ENCODE results near the gene LIPN.
A peak's percentile ranks its signal among the peaks of the same experiment; 100 is the strongest.

LIPN gene

GRCh38 chr10:88769384-88769783 is 9.6 kb downstream of the LIPN start:
- TF ChIP-seq CTCF (IDR thresholded peaks at IDR 0.05; ENCODE audit: low read depth, low read length) = no peak
- DNase-seq (ENCODE audit: low read depth in 2 of 2) = no peak
- H3K4me3 ChIP-seq (replicated peaks in 1 of 2; ENCODE audit: low read depth in 2 of 2, low read length in 2 of 2) = no peak overlapping the region

- H3K4me3 ChIP-seq (replicated peaks in 1 of 2; ENCODE audit: low read depth in 2 of 2, low read length in 2 of 2) = no peak overlapping the region
- peak in 1 of 2 donors; percentile 22 for DNase-seq (ENCODE audit: low read depth in 2 of 2)
- TF ChIP-seq CTCF (IDR thresholded peaks at IDR 0.05; ENCODE audit: low read depth, low read length) = no peak
Observed at GRCh38 chr10:88781206-88781605, 21.4 kb downstream of the LIPN start.

- TF ChIP-seq CTCF (IDR thresholded peaks at IDR 0.05; ENCODE audit: low read depth, low read length) = no peak
- no peak for DNase-seq (ENCODE audit: low read depth in 2 of 2)
- H3K4me3 ChIP-seq (replicated peaks in 1 of 2; ENCODE audit: low read depth in 2 of 2, low read length in 2 of 2) = no peak overlapping the region
Observed at GRCh38 chr10:88782222-88782621, 22.4 kb downstream of the LIPN start.

- no peak for TF ChIP-seq CTCF (IDR thresholded peaks at IDR 0.05; ENCODE audit: low read depth, low read length)
Observed at GRCh38 chr10:88783724-88784123, 23.9 kb downstream of the LIPN start.

GRCh38 chr10:88786032-88786770 is 26.4 kb downstream of the LIPN start:
- H3K4me3 ChIP-seq (replicated peaks in 1 of 2; ENCODE audit: low read depth in 2 of 2, low read length in 2 of 2) = no peak overlapping the region
- TF ChIP-seq CTCF (IDR thresholded peaks at IDR 0.05; ENCODE audit: low read depth, low read length) = no peak
- DNase-seq (ENCODE audit: low read depth in 2 of 2) = no peak

More at GRCh38 chr10:88783724-88784123, 23.9 kb downstream of the LIPN start:
- DNase-seq (ENCODE audit: low read depth in 2 of 2) = peak in 1 of 2 donors; percentile 15
- H3K4me3 ChIP-seq (replicated peaks in 1 of 2; ENCODE audit: low read depth in 2 of 2, low read length in 2 of 2) = no peak overlapping the region

GRCh38 chr10:88787463-88787862 is 27.6 kb downstream of the LIPN start:
- no peak for TF ChIP-seq CTCF (IDR thresholded peaks at IDR 0.05; ENCODE audit: low read depth, low read length)
- no peak overlapping the region for H3K4me3 ChIP-seq (replicated peaks in 1 of 2; ENCODE audit: low read depth in 2 of 2, low read length in 2 of 2)
- no peak for DNase-seq (ENCODE audit: low read depth in 2 of 2)

- no peak for TF ChIP-seq CTCF (IDR thresholded peaks at IDR 0.05; ENCODE audit: low read depth, low read length)
- no peak overlapping the region for H3K4me3 ChIP-seq (replicated peaks in 1 of 2; ENCODE audit: low read depth in 2 of 2, low read length in 2 of 2)
- no peak for DNase-seq (ENCODE audit: low read depth in 2 of 2)
Observed at GRCh38 chr10:88788924-88789323, 29.1 kb downstream of the LIPN start.
